WTC11 (cell line): ENCODE data around the gene LDAH. TPM values are rescaled to one million over a fixed set of nuclear protein-coding genes. Genes with fewer than 3 reads are reported as not detected.

ENCODE experiments used
- ATAC-seq: fragments of 200-7000 bp; cut with Tn5 transposase; 2 replicates; pipeline ENCODE4 v1.10.0; 2021; ENCODE audit warnings: mild to moderate bottlenecking, moderate library complexity
- CTCF ChIA-PET: fragments of 300-600 bp; sonication (Branson Sonifier 250); formaldehyde crosslinking; loops from one replicate; lab custom pipeline; 2021; ENCODE audit warnings: antibody characterized with exemption; lab: Charles Lee
- POLR2A ChIA-PET: fragments of 350-600 bp; sonication (Branson Sonifier 250); formaldehyde crosslinking; loops from one replicate; lab custom pipeline; 2021; ENCODE audit warnings: antibody characterized with exemption; lab: Charles Lee
- DNase-seq: peaks from one replicate; pipeline ENCODE4 v3.0.0; 2021; ENCODE audit warnings: low spot score
- H3K27ac Mint-ChIP-seq: 2 replicates; pipeline ENCODE4 v1.8.0; 2021; ENCODE audit warnings: mixed read lengths
- H3K27me3 Mint-ChIP-seq: 2 replicates; pipeline ENCODE4 v1.8.0; 2021; ENCODE audit warnings: low read depth, mild to moderate bottlenecking, moderate library complexity, mixed read lengths
- H3K36me3 Mint-ChIP-seq: 2 replicates; pipeline ENCODE4 v1.8.0; 2021; ENCODE audit warnings: mixed read lengths
- H3K4me1 Mint-ChIP-seq: 2 replicates; pipeline ENCODE4 v1.8.0; 2022; ENCODE audit warnings: mixed read lengths
- H3K4me3 Mint-ChIP-seq: 2 replicates; pipeline ENCODE4 v1.8.0; 2021; ENCODE audit warnings: mild to moderate bottlenecking, moderate library complexity, mixed read lengths
- H3K9me3 Mint-ChIP-seq: 2 replicates; pipeline ENCODE4 v1.8.0; 2021; ENCODE audit warnings: mixed read lengths
- CBFB ChIP-seq: sonication (generic); formaldehyde crosslinking; IDR thresholded peaks from 2 replicates; pipeline ENCODE4 v1.8.1; 2022; ENCODE audit warnings: mild to moderate bottlenecking, low read depth, missing genetic modification reagents
- CTCF ChIP-seq: fragments of 200-600 bp; IDR thresholded peaks from 2 replicates; pipeline ENCODE4 v1.8.0; 2022; ENCODE audit warnings: antibody characterized with exemption
- FOXP1 ChIP-seq: sonication (generic); formaldehyde crosslinking; IDR thresholded peaks from 2 replicates; pipeline ENCODE4 v1.8.0; 2022; ENCODE audit warnings: missing genetic modification reagents, mild to moderate bottlenecking, moderate library complexity, borderline replicate concordance
- GABPB1 ChIP-seq: sonication (generic); formaldehyde crosslinking; IDR thresholded peaks from 2 replicates; pipeline ENCODE4 v1.8.1; 2023; ENCODE audit warnings: mild to moderate bottlenecking, missing genetic modification reagents
- HMGXB4 ChIP-seq: sonication (generic); formaldehyde crosslinking; IDR thresholded peaks from 2 replicates; pipeline ENCODE4 v1.8.1; 2023; ENCODE audit warnings: mild to moderate bottlenecking, moderate library complexity, missing genetic modification reagents
- MLX ChIP-seq: sonication (generic); formaldehyde crosslinking; IDR thresholded peaks from 2 replicates; pipeline ENCODE4 v1.8.1; 2023; ENCODE audit warnings: mild to moderate bottlenecking, missing genetic modification reagents, moderate library complexity
- RELA ChIP-seq: sonication (generic); formaldehyde crosslinking; IDR thresholded peaks from 2 replicates; pipeline ENCODE4 v1.8.1; 2022; ENCODE audit warnings: missing genetic modification reagents, mild to moderate bottlenecking, borderline replicate concordance
- ZBTB21 ChIP-seq: sonication (generic); formaldehyde crosslinking; IDR thresholded peaks from 2 replicates; pipeline ENCODE4 v1.8.1; 2023; ENCODE audit warnings: mild to moderate bottlenecking, missing genetic modification reagents, borderline replicate concordance
- ZNF121 ChIP-seq: sonication (generic); formaldehyde crosslinking; IDR thresholded peaks from 2 replicates; pipeline ENCODE4 v1.8.0; 2023; ENCODE audit warnings: missing genetic modification reagents
- ZNF281 ChIP-seq: sonication (generic); formaldehyde crosslinking; IDR thresholded peaks from 2 replicates; pipeline ENCODE4 v1.8.0; 2023; ENCODE audit warnings: mild to moderate bottlenecking, missing genetic modification reagents
- ZNF425 ChIP-seq: fragments of 250-450 bp; sonication (Bioruptor Pico); conservative IDR thresholded peaks from 2 replicates; pipeline ENCODE4 v1.9.0; 2021; ENCODE audit warnings: mild to moderate bottlenecking
- total RNA-seq: library from RNA; stranded (reverse); gene quantifications from 3 replicates; pipeline ENCODE4 v1.2.3, GENCODE V29; 2021
- TF ChIP-seq, protein P1 (sequence below): fragments of 250-450 bp; sonication (Bioruptor Pico); IDR thresholded peaks from 2 replicates; pipeline ENCODE4 v1.9.0; 2021; ENCODE audit warnings: mild to moderate bottlenecking, borderline replicate concordance

Gene LDAH
- total RNA-seq, 1 experiment from 2014 or later, result 20.5 TPM

DNA sequence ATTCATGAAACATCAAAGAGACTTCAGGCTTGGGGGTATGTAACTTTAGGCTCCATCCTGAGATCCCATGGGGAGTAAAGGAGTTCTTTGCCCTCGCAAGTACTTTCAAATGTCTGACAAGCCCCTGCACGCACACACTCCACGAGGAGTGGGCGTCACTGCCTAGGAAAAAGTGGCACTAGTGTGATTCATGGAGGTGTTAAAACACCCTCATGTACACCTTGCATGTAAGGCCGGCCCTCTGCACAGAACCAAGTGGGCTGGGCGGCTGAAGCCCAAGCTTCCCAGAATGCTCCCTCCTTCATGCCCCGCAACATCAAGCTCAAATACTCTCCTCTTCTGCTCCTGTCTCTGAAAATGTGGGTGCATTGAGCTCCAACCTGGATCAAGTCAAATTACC lies 179.8 kb downstream of the LDAH start (continued):
- TF ChIP-seq, protein P1, sequence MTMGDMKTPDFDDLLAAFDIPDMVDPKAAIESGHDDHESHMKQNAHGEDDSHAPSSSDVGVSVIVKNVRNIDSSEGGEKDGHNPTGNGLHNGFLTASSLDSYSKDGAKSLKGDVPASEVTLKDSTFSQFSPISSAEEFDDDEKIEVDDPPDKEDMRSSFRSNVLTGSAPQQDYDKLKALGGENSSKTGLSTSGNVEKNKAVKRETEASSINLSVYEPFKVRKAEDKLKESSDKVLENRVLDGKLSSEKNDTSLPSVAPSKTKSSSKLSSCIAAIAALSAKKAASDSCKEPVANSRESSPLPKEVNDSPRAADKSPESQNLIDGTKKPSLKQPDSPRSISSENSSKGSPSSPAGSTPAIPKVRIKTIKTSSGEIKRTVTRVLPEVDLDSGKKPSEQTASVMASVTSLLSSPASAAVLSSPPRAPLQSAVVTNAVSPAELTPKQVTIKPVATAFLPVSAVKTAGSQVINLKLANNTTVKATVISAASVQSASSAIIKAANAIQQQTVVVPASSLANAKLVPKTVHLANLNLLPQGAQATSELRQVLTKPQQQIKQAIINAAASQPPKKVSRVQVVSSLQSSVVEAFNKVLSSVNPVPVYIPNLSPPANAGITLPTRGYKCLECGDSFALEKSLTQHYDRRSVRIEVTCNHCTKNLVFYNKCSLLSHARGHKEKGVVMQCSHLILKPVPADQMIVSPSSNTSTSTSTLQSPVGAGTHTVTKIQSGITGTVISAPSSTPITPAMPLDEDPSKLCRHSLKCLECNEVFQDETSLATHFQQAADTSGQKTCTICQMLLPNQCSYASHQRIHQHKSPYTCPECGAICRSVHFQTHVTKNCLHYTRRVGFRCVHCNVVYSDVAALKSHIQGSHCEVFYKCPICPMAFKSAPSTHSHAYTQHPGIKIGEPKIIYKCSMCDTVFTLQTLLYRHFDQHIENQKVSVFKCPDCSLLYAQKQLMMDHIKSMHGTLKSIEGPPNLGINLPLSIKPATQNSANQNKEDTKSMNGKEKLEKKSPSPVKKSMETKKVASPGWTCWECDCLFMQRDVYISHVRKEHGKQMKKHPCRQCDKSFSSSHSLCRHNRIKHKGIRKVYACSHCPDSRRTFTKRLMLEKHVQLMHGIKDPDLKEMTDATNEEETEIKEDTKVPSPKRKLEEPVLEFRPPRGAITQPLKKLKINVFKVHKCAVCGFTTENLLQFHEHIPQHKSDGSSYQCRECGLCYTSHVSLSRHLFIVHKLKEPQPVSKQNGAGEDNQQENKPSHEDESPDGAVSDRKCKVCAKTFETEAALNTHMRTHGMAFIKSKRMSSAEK (CRISPR knock-in tag), result no peak
- TF ChIP-seq ZNF281 (no peak), ZBTB21 (CRISPR knock-in tag) (no peak), CBFB (CRISPR knock-in tag) (no peak), MLX (CRISPR knock-in tag) (no peak)
- TF ChIP-seq, all 79 proteins: peak for 0

GRCh38 chr2:20642055-20642971 lies 180.6 kb downstream of the LDAH start:
- Mint-ChIP-seq H3K9me3 (no peaks in the 10 kb centered on the region), H3K27ac (no peak overlapping the region), H3K4me3 (no peak overlapping the region), H3K36me3 (peaks cover 6% of the 10 kb centered on the region; the same call in 1 of the 2 replicates), H3K4me1 (no peaks in the 10 kb centered on the region), H3K27me3 (no peaks in the 10 kb centered on the region)
- TF ChIP-seq HMGXB4 (no peak), GABPB1 (CRISPR knock-in tag) (peak; percentile 28; the same call in 1 of the 2 replicates), ZBTB21 (CRISPR knock-in tag) (no peak), ZNF121 (CRISPR knock-in tag) (no peak), RELA (no peak), FOXP1 (0 out of 2 replicates have a peak, but pooled peaks have one; percentile 24), ZNF425 (CRISPR knock-in tag) (no peak), CTCF (peak; percentile 93)
- CTCF ChIA-PET, result interaction anchor here (0.6 to 3.5 kb wide), 55 partner anchors 9 to 417 kb away, joined by 3 to 52 read pairs (median 6); partner anchors contain the start of genes GDF7, HS1BP3 and RHOB
- POLR2A ChIA-PET, result interaction anchor here (0.5 to 1.8 kb wide), 4 partner anchors 195 to 231 kb away, joined by 3 to 20 read pairs (median 5); partner anchors contain the start of gene RHOB
- peak; percentile 97 for ATAC-seq
- DNase-seq, result peak; percentile 80
